Activated B cell treated with CpG ODN at 0.5 μM for 24 hours (primary cell): ENCODE data around the gene NNMT. TPM values are rescaled to one million over a fixed set of nuclear protein-coding genes. Genes with fewer than 3 reads are reported as not detected.
A peak's percentile ranks its signal among the peaks of the same experiment; 100 is the strongest.
"Not testable (repeated sequence)": the region's sequence is repeated elsewhere in the genome, so short reads cannot be mapped to it uniquely, and the experiment has no call there.

ENCODE experiments used
- ATAC-seq: fragments of 200-7000 bp; cut with Tn5 transposase; one replicate; pipeline ENCODE4 v1.10.0; 2021; ENCODE audit warnings: low read depth, mild to moderate bottlenecking, moderate library complexity
- CTCF ChIA-PET: fragments of 350-600 bp; sonication (Branson Sonifier 250); formaldehyde crosslinking; loops from one replicate; lab custom pipeline; 2021; ENCODE audit warnings: antibody characterized with exemption; lab: Charles Lee
- POLR2A ChIA-PET: fragments of 350-600 bp; sonication (Branson Sonifier 250); formaldehyde crosslinking; loops from one replicate; lab custom pipeline; 2021; ENCODE audit warnings: antibody characterized with exemption; lab: Charles Lee
- DNase-seq: peaks from one replicate; pipeline ENCODE4 v3.0.0; 2022
- H3K27ac Mint-ChIP-seq: one replicate; pipeline ENCODE4 v1.8.0; 2020; ENCODE audit warnings: mixed read lengths
- H3K27me3 Mint-ChIP-seq: one replicate; pipeline ENCODE4 v1.8.0; 2021; ENCODE audit warnings: mixed read lengths
- H3K36me3 Mint-ChIP-seq: one replicate; pipeline ENCODE4 v1.8.0; 2021; ENCODE audit warnings: low read depth, mixed read lengths
- H3K4me1 Mint-ChIP-seq: one replicate; pipeline ENCODE4 v1.8.0; 2021; ENCODE audit warnings: mixed read lengths
- H3K4me3 Mint-ChIP-seq: one replicate; pipeline ENCODE4 v1.8.0; 2020; ENCODE audit warnings: mild to moderate bottlenecking, mixed read lengths
- H3K9me3 Mint-ChIP-seq: one replicate; pipeline ENCODE4 v1.8.0; 2020; ENCODE audit warnings: mixed read lengths
- intact Hi-C: fragments of 100-400 bp; cut with micrococcal nuclease; formaldehyde crosslinking; loops from one replicate; pipeline ENCODE4 v1.15.1; 2024
- total RNA-seq: library from RNA; stranded (reverse); gene quantifications from 2 replicates; pipeline ENCODE4 v1.2.3, GENCODE V29; 2022
- TF ChIP-seq, protein P1 (sequence below): fragments of 200-600 bp; IDR thresholded peaks from one replicate; pipeline ENCODE4 v1.8.0; 2022; ENCODE audit warnings: antibody characterized with exemption, mild to moderate bottlenecking

The NNMT gene
- total RNA-seq, 1 donor from 2014 or later: not detected

DNA sequence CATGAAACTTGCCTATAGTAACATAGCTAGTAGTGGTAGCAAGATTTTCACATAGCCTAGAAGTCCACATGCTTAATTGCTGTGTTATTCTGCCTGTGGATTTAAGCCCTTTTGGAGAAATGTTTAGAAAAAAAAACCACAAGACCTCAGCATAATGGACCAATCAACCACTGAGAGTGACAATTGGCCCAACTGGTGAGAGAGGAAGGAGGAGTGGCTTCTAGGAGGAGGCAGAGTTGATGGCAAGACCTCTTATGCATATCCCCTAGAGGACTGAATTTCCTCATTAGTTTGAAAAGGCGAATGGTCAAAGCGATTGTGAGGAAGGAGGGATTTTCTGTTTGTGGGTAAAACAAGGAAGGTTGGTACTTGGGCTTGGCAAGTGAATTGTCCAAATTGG, 30.6 kb downstream of the NNMT start:
- TF ChIP-seq, protein P1, sequence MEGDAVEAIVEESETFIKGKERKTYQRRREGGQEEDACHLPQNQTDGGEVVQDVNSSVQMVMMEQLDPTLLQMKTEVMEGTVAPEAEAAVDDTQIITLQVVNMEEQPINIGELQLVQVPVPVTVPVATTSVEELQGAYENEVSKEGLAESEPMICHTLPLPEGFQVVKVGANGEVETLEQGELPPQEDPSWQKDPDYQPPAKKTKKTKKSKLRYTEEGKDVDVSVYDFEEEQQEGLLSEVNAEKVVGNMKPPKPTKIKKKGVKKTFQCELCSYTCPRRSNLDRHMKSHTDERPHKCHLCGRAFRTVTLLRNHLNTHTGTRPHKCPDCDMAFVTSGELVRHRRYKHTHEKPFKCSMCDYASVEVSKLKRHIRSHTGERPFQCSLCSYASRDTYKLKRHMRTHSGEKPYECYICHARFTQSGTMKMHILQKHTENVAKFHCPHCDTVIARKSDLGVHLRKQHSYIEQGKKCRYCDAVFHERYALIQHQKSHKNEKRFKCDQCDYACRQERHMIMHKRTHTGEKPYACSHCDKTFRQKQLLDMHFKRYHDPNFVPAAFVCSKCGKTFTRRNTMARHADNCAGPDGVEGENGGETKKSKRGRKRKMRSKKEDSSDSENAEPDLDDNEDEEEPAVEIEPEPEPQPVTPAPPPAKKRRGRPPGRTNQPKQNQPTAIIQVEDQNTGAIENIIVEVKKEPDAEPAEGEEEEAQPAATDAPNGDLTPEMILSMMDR: no peak
- Mint-ChIP-seq H3K9me3 (peaks cover 16% of the 10 kb centered on the region), H3K36me3 (peaks cover 2% of the 10 kb centered on the region), H3K27me3 (peaks cover 21% of the 10 kb centered on the region), H3K27ac (no peak overlapping the region), H3K4me3 (no peak overlapping the region), H3K4me1 (no peaks in the 10 kb centered on the region)
- ChIA-PET CTCF (no interaction called here), POLR2A (no interaction called here)
- no peak for DNase-seq
- ATAC-seq: no peak
- intact Hi-C loops: no loop called here

DNA sequence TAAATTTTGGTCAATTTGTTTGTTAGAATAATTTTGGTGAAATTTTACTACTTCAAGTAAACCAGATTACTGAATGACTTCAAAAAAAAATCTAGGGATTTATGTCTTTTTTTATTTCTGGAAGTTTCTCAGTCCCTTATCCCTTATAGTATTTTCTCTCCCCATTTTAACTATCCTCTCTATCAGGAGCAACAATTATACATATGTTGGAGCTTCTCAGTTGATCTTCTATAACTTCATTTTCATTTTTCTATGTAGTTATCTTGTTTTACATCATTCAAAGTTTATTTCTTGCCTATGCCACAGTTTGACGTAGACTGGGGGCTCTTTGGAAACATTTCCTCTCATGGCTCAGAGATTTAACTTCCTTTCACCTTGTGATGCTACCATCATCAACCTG, 34.2 kb downstream of the NNMT start:
- Mint-ChIP-seq H3K4me3 (no peak overlapping the region), H3K36me3 (peaks cover 2% of the 10 kb centered on the region), H3K9me3 (peaks cover 13% of the 10 kb centered on the region), H3K4me1 (no peaks in the 10 kb centered on the region), H3K27ac (no peak overlapping the region), H3K27me3 (peaks cover 30% of the 10 kb centered on the region)
- DNase-seq: no peak
- TF ChIP-seq, protein P1: no peak
- intact Hi-C loops: no loop called here
- CTCF ChIA-PET: no interaction called here
- no peak for ATAC-seq
- POLR2A ChIA-PET: no interaction called here

DNA sequence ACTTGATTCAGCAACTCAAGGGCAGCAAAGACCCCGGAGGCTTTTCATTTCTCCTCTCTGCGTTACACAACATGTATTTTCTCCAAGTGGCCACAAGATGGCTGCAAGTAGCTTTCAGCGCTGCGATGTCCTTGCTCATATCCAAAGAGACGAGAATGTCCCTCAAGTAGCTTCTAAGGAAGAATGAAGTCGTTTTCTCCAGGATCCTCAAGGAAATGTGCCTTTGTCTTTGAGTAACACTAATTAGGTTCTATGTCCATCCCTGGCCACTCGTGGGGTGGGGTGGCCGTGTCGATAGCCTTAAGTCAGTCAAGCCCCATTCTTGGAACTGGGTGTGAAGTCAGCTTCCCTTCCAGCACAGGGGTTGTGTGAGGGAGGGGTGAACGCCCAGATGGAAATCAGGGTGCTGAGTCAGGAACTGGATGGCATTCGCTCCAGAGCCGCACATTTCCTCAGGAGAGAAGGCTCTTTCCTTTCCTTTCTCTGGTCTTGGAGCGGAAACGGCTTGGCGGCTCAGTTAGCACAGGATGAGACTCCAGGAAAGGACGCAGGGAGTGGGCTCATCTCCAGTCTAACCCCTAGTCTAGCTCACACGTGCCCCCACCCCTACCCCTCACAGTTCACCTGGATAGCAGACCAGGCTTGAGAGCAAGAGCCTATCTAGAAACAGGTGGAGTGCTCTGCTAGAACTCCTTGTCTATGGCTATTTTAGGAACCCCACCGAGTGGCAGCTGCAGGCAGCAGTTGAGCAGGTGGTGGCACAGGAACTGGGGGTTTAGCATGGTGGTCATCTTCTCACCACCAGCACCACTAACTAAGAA, 44.3 kb downstream of the NNMT start:
- Mint-ChIP-seq H3K9me3 (peaks cover 5% of the 10 kb centered on the region), H3K27ac (no peak overlapping the region), H3K36me3 (no peaks in the 10 kb centered on the region), H3K4me1 (peaks cover 5% of the 10 kb centered on the region), H3K4me3 (peak overlapping the region; percentile 42), H3K27me3 (peaks cover 3% of the 10 kb centered on the region)
- DNase-seq: no peak
- TF ChIP-seq, protein P1: peak; percentile 34
- ChIA-PET POLR2A (no interaction called here), CTCF (interaction anchor here (0.8 to 1.3 kb wide), 4 partner anchors 64 to 1027 kb away, joined by 3 to 6 read pairs (median 4); no protein-coding TSS in a partner anchor)
- peak; percentile 49 for ATAC-seq
- intact Hi-C loops: loop anchor here (1.0 to 5.0 kb wide), 3 partner anchors 98 to 792 kb away; partner anchors contain the start of gene REXO2

- CTCF ChIA-PET, POLR2A ChIA-PET, ATAC-seq, H3K4me3 Mint-ChIP-seq, H3K9me3 Mint-ChIP-seq, H3K27ac Mint-ChIP-seq, H3K4me1 Mint-ChIP-seq, H3K27me3 Mint-ChIP-seq, H3K36me3 Mint-ChIP-seq, DNase-seq: not testable (repeated sequence)
- intact Hi-C loops: loop anchor here (2.0 to 5.0 kb wide), 2 partner anchors 97 to 791 kb away; partner anchors contain the start of gene REXO2
Measured at GRCh38 chr11:114341667-114342066, 45.5 kb downstream of the NNMT start.

- H3K4me1 Mint-ChIP-seq: peaks cover 5% of the 10 kb centered on the region
- ATAC-seq (no peak), DNase-seq (no peak)
- H3K9me3 Mint-ChIP-seq: peaks cover 5% of the 10 kb centered on the region
- no peak overlapping the region for H3K4me3 Mint-ChIP-seq
- TF ChIP-seq, protein P1: no peak
- H3K27me3 Mint-ChIP-seq: peaks cover 3% of the 10 kb centered on the region
- ChIA-PET POLR2A (no interaction called here), CTCF (no interaction called here)
- intact Hi-C loops: loop anchor here (5.0 kb wide), 1 partner anchor 790 kb away; no protein-coding TSS in a partner anchor
- no peaks in the 10 kb centered on the region for H3K36me3 Mint-ChIP-seq
- H3K27ac Mint-ChIP-seq: no peak overlapping the region
Measured at GRCh38 chr11:114342476-114342875, 46.3 kb downstream of the NNMT start.
